Putamen (tissue), 1 donor: ENCODE data around the gene OPA1.
A peak's percentile ranks its signal among the peaks of the same experiment; 100 is the strongest.

Experiments
- DNase-seq: peaks from one replicate; pipeline ENCODE4 v3.0.0-alpha.2; 2016; ENCODE audit warnings: low spot score

Gene OPA1

GRCh38 chr3:193708270-193708669 is 115.3 kb downstream of the OPA1 start:
- DNase-seq: no peak

GRCh38 chr3:193710286-193711165 is 117.5 kb downstream of the OPA1 start:
- DNase-seq: no peak

GRCh38 chr3:193711166-193711485 is 118.1 kb downstream of the OPA1 start:
- DNase-seq: no peak

GRCh38 chr3:193711523-193711963 is 118.5 kb downstream of the OPA1 start:
- DNase-seq: no peak

DNA sequence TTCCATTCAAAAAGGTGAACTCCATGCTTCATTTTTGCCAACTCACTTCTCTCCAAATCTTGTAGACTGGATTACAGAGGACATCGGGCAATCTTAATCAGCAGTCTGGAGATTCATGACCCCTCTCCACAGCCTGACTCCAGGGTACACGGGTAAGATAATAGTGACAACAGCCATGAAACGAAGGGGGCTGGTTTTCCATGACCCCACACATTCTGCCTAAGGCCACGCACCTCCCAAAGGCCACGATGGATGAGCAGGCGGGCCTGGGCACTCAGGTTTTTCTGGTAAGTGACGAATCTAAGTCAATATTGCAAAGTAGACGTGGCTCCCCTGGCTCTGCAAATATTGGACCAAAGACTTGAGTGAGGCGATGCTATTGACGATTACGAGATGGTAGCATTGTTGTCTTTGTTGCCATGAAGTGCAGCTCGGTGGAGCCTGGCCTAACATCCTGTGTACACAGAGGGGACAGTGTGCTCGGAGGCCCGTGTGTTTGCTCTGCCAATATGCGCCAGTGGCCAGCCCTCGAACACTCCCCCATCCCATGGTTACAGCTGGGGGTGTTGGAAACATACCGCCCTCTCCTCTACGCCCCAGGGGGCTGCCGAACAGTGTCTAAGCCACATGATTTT is 119.1 kb downstream of the OPA1 start:
- no peak for DNase-seq

DNA sequence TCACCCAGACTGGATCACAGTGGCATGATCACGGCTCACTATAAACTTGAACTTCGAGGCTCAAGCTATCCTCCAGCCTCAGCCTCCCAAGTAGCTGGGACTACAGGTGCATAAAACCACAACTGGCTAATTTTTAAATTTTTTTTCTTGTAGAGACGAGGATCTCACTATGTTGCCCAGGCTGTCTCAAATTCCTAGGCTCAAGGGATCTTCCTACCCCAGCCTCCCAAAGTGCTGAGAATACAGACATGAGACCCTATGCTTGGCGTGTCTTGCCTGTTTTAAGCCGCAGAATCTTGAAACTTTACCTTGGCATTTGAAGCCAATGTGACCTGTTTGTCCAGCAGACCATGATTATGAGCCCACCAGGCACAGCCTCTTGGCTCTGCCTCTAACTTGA is 119.9 kb downstream of the OPA1 start:
- DNase-seq: no peak

- DNase-seq: no peak
Observed at GRCh38 chr3:193714523-193715137, 121.6 kb downstream of the OPA1 start.

GRCh38 chr3:193716150-193716549 is 123.1 kb downstream of the OPA1 start:
- no peak for DNase-seq

- DNase-seq: no peak
Observed at GRCh38 chr3:193719735-193720134, 126.7 kb downstream of the OPA1 start.

- DNase-seq: no peak
Observed at GRCh38 chr3:193720169-193720568, 127.2 kb downstream of the OPA1 start.

DNA sequence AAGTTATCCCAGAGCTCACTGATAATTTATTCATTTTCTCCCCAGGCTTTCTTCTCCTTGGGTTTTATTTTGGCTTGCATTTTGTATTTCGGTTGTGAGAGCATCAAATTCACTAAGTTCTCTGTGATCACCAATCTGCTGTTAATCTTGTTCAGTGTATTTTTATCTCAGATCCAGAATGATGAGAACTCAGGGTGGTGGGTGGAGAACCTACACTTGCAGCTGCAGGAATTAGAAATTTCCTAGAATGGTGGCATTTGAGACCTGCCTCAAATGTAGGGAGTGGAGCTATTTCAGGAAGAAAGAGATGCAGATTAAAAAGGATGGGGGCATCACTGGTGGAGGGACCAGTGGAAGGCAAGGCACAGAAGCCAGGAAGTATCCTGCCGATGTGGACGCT is 129.6 kb downstream of the OPA1 start:
- DNase-seq: peak; percentile 52

DNA sequence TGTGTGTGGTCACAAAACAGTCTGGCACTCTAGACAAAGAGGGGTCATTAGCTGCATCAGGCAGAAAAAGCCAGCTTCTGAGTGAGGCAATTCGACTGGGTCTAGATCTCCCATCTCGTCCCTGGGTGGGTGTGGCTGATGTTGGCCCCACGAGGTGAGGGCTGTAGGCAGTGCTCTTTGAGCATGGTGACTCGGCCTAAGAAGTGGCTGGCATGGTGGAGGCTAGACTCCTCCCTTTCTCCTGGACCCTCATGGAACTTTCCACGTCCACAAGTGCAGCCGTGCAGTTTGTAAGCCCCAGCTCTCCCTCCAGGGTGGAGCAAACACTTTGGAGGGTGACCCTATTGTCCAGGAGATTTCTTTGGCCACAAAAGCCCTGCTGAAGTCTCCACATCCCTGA is 134.1 kb downstream of the OPA1 start:
- DNase-seq: no peak

GRCh38 chr3:193728429-193729087 is 135.6 kb downstream of the OPA1 start:
- DNase-seq: no peak

DNA sequence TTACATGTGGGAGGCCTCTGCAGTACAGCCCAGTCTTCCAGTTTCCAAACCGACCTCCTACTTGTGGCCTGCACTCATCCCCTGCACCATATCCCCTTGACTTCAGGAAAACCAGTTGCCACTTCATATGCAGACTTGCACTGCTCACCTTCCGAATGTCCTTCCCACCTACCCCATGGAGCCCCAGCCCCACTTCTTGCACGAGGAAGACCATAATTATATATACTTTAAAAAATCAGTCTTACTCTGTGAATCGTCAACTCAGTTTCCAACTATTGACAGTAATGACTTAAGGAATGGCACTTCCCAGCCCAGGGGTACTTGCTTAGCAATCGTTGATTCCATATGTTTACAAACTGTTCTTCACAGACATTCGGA is 136.1 kb downstream of the OPA1 start:
- DNase-seq: no peak

GRCh38 chr3:193729601-193730000 is 136.6 kb downstream of the OPA1 start:
- DNase-seq: no peak

GRCh38 chr3:193730511-193730910 is 137.5 kb downstream of the OPA1 start:
- no peak for DNase-seq

- no peak for DNase-seq
Observed at GRCh38 chr3:193730976-193731375, 138.0 kb downstream of the OPA1 start.

GRCh38 chr3:193731656-193732055 is 138.6 kb downstream of the OPA1 start:
- DNase-seq: no peak

DNA sequence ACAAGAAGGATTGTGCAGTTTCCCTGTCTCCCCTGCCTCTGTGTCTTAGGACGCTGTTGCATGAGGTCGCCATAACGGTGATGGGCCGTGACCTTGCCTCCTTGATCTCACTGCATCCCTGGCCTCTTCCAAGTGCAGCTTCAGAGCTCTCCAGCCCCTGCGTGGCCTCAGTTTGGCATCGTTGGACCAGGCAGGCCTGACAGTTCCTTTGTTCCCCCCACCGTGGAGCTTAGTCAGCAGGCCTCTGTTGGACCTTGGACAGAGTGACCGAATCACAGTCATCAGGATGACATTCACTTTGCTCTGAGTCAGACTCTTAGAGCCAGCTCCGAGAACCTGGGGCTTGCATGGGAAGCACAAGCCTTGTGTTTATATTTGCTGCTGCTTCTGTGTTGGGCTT is 139.4 kb downstream of the OPA1 start:
- DNase-seq: no peak

GRCh38 chr3:193732827-193733226 is 139.8 kb downstream of the OPA1 start:
- DNase-seq: no peak

DNA sequence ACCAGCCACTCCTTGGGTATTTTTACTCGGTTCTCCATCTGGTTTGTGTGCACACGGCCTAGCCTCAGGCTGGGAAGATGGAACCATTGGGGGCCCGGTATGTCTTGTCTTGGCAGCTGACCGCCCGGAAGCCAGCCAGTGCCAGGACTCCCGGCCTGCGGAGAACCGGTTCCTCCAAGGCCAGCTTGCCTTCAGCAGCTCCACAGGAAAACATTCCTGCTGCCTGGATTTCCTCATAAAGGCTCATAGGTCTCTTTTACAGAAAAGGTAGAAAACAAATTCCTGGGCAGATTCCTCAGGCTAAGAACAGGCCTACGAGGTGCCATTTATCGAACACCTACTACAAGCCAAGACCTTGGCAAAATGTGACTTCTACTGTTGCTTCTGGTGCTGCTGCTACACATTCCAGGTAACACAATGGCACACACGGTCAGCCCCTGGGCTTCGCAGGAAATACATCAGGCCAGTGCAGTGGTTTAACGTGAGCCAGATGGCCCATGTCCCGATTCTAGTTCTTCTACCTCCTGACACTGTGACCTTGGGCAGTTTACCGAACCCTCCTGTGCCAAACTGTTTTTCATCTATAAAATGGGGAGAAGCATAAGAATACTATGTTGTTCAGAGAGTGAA is 141.8 kb downstream of the OPA1 start:
- DNase-seq: no peak

DNA sequence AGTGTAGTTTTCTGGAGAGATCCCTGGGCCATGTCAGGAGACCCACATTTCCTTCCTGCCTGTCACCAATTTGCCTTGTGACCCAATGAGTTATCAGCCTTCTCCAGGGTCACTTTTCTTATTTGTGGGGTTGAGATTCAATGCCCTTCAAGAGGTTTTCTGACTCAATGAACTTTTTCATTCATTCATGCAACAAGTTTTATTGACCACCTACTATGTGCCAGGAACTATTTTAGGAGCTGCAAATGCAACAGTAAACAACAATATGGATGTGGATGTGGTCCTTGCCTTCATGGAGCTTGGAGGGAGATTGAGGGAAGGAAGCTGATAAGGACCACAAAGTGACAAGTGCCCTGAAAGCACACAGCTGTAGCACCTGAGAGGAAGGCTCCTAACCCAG is 142.8 kb downstream of the OPA1 start:
- DNase-seq: no peak
